GM23248 (cell line): ENCODE results near the gene TMEM44. TPM values are rescaled to one million over a fixed set of nuclear protein-coding genes. Genes with fewer than 3 reads are reported as not detected.

Experiments
- DNase-seq: peaks from one replicate; pipeline ENCODE4 v3.0.0-alpha.2; 2015
- H2AFZ ChIP-seq: fragments of 200-600 bp; sonication (generic); 2 replicates; pipeline ENCODE4 v1.6.1; 2016; ENCODE audit warnings: antibody characterized with exemption
- H3F3A ChIP-seq: fragments of 200-600 bp; sonication (generic); 2 replicates; pipeline ENCODE4 v1.6.1; 2016; ENCODE audit warnings: mild to moderate bottlenecking, antibody characterized with exemption, mixed run types; ENCODE audit not compliant: insufficient read depth
- H3K27ac ChIP-seq: fragments of 200-600 bp; sonication (generic); 2 replicates; pipeline ENCODE4 v1.5.1; 2016; ENCODE audit warnings: mild to moderate bottlenecking
- H3K27me3 ChIP-seq: fragments of 200-600 bp; sonication (generic); replicated peaks from 2 replicates; pipeline ENCODE4 v1.6.1; 2016; ENCODE audit warnings: mild to moderate bottlenecking; ENCODE audit not compliant: insufficient read depth
- H3K36me3 ChIP-seq: fragments of 200-600 bp; sonication (generic); 2 replicates; pipeline ENCODE4 v1.6.1; 2016; ENCODE audit warnings: low read depth, mild to moderate bottlenecking
- H3K4me1 ChIP-seq: fragments of 200-600 bp; sonication (generic); 2 replicates; pipeline ENCODE4 v1.6.1; 2016; ENCODE audit warnings: mild to moderate bottlenecking; ENCODE audit not compliant: insufficient read depth
- H3K4me2 ChIP-seq: fragments of 200-600 bp; sonication (generic); one replicate; pipeline ENCODE4 v1.6.1; 2016; ENCODE audit warnings: mild to moderate bottlenecking; ENCODE audit not compliant: unreplicated experiment
- H3K4me3 ChIP-seq: fragments of 200-600 bp; sonication (generic); 2 replicates; pipeline ENCODE4 v1.5.1; 2016; ENCODE audit warnings: mild to moderate bottlenecking
- H3K79me2 ChIP-seq: fragments of 200-600 bp; sonication (generic); 2 replicates; pipeline ENCODE4 v1.6.1; 2016; ENCODE audit warnings: mild to moderate bottlenecking; ENCODE audit not compliant: insufficient read depth
- H3K9ac ChIP-seq: fragments of 200-600 bp; sonication (generic); 2 replicates; pipeline ENCODE4 v1.6.1; 2016; ENCODE audit warnings: mild to moderate bottlenecking
- H3K9me2 ChIP-seq: fragments of 200-600 bp; sonication (generic); 2 replicates; pipeline ENCODE4 v1.6.1; 2016; ENCODE audit warnings: mixed run types, mild to moderate bottlenecking, moderate library complexity; ENCODE audit not compliant: insufficient read depth
- H3K9me3 ChIP-seq: fragments of 200-600 bp; sonication (generic); one replicate; pipeline ENCODE4 v1.6.1; 2017; ENCODE audit warnings: low read depth
- H4K20me1 ChIP-seq: fragments of 200-600 bp; sonication (generic); 2 replicates; pipeline ENCODE4 v1.6.0; 2016; ENCODE audit not compliant: insufficient read depth
- EZH2 ChIP-seq: fragments of 200-600 bp; sonication (generic); IDR thresholded peaks from 2 replicates; pipeline ENCODE4 v1.6.1; 2018; ENCODE audit warnings: antibody characterized with exemption, mild to moderate bottlenecking; ENCODE audit not compliant: insufficient read depth, poor library complexity, severe bottlenecking
- EZH2phosphoT487 ChIP-seq: fragments of 200-600 bp; sonication (generic); IDR thresholded peaks from 2 replicates; pipeline ENCODE4 v1.6.1; 2018; ENCODE audit warnings: antibody characterized with exemption, moderate library complexity, mild to moderate bottlenecking, low read depth; ENCODE audit not compliant: insufficient read depth
- WGBS, 2 experiments: methylation state at CpG; one replicate each; pipeline ENCODE4 v1.1.6; 2015 to 2017; ENCODE audit warnings: low lambda C conversion rate in 2 of 2, low coverage in 1 of 2; ENCODE audit errors: missing lambda C conversion rate in 2 of 2; 5-methylcytosine and 5-hydroxymethylcytosine counted together
- in situ Hi-C: fragments of 300-500 bp; cut with MboI; formaldehyde crosslinking; loops from 2 replicates; pipeline ENCODE4 v1.15.0; 2020
- polyA plus RNA-seq: library from polyadenylated mRNA; unstranded; fragments of >200 nt; fragmentation: Nextera tagmentation; extraction: Ambion mirVana; gene quantifications from 2 replicates; pipeline ENCODE4 v1.2.1, GENCODE V29; 2016
- total RNA-seq: library from RNA; depleted of rRNA; stranded (reverse); fragments of >200 nt; shearing (Covaris generic); gene quantifications from 2 replicates; pipeline ENCODE4 v1.2.3, GENCODE V29; 2014

Gene TMEM44
- total and polyA plus RNA-seq, 2 experiments from 2014 or later: 13.1 to 14.6 TPM

- Histone ChIP-seq H3K9me3 (no peaks in the 10 kb centered on the region), H2AFZ (no peak overlapping the region), H3F3A (peaks cover 55% of the 10 kb centered on the region), H4K20me1 (no peaks in the 10 kb centered on the region), H3K27me3 (no peaks in the 10 kb centered on the region), H3K4me3 (no peak overlapping the region), H3K9me2 (no peaks in the 10 kb centered on the region), H3K9ac (no peak overlapping the region), H3K36me3 (no peaks in the 10 kb centered on the region), H3K4me1 (peaks cover 41% of the 10 kb centered on the region), H3K79me2 (peaks cover 11% of the 10 kb centered on the region), H3K4me2 (no peak overlapping the region), H3K27ac (no peak overlapping the region)
- in situ Hi-C loops: no loop called here
- TF ChIP-seq EZH2phosphoT487: no peak
- no peak for TF ChIP-seq EZH2
- WGBS, 2 experiments: 96 to 97% methylated on average over 24 of the region's 24 CpGs
- DNase-seq: no peak
Measured at GRCh38 chr3:194582196-194582905, 50.9 kb downstream of the TMEM44 start.

GRCh38 chr3:194579091-194579606 lies 54.1 kb downstream of the TMEM44 start:
- TF ChIP-seq EZH2: no peak
- TF ChIP-seq EZH2phosphoT487: no peak
- no peak overlapping the region for H2AFZ ChIP-seq
- peak overlapping the region; percentile 87 for H3K27ac ChIP-seq
- peaks cover 3% of the 10 kb centered on the region for H3K79me2 ChIP-seq
- H4K20me1 ChIP-seq: no peaks in the 10 kb centered on the region
- H3K36me3 ChIP-seq: no peaks in the 10 kb centered on the region
- H3F3A ChIP-seq: peaks cover 54% of the 10 kb centered on the region
- no peaks in the 10 kb centered on the region for H3K27me3 ChIP-seq
- no peak overlapping the region for H3K4me3 ChIP-seq
- H3K4me1 ChIP-seq: peaks cover 45% of the 10 kb centered on the region
- DNase-seq: no peak
- H3K9me2 ChIP-seq: no peaks in the 10 kb centered on the region
- no peak overlapping the region for H3K4me2 ChIP-seq
- no peaks in the 10 kb centered on the region for H3K9me3 ChIP-seq
- in situ Hi-C loops: no loop called here
- WGBS, 2 experiments: 92% methylated on average over 8 of the region's 8 CpGs
- H3K9ac ChIP-seq: 0 out of 2 replicates have a peak overlapping the region, but pooled peaks have one; percentile 70

DNA sequence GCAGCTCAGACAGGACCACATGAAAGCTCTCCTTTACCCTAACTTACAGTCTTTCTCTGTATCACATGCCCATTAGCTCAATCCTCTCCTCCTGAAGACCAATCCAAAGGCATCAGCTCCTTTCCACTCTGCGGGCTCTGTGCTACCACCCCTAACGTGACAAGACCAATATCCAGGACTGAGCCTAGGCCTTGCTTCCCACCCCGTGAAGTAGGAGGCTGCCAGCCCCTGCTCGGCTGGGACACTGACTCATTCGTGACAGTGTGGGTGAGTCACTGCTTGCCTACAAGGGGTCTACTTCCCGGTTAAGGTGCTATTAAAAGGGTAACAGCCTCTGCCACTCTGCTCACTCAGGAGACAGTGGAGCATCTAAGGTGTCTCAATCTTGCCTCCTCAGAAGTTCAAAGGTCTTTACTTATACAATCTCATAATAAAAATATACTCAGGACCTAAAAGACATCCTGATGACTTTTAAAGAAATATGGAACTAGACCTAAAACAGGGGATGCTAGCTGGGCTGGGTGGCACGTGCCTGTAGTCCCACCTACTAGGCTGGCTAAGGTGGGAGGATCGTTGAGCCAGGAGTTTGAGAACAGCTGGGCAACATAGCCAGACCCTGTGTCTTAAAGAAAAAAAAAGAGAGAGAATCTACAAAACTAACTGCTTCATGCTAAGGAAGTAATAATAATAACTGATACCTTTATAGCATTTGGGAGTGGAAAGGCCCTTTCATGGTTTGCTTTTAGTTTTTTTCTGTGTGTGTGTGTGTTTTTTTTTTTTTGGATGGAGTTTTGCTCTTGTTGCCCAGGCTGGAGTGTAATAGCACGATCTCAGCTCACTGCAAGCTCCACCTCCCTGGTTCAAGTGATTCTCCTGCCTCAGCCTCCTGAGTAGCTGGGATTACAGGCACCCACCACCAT lies 55.0 kb downstream of the TMEM44 start:
- 0 out of 2 replicates have a peak overlapping the region, but pooled peaks have one; percentile 35 for H2AFZ ChIP-seq
- WGBS, 2 experiments: 7 to 8% methylated on average over 9 of the region's 9 CpGs
- peak overlapping the region; percentile 13 for H3K4me2 ChIP-seq

DNA sequence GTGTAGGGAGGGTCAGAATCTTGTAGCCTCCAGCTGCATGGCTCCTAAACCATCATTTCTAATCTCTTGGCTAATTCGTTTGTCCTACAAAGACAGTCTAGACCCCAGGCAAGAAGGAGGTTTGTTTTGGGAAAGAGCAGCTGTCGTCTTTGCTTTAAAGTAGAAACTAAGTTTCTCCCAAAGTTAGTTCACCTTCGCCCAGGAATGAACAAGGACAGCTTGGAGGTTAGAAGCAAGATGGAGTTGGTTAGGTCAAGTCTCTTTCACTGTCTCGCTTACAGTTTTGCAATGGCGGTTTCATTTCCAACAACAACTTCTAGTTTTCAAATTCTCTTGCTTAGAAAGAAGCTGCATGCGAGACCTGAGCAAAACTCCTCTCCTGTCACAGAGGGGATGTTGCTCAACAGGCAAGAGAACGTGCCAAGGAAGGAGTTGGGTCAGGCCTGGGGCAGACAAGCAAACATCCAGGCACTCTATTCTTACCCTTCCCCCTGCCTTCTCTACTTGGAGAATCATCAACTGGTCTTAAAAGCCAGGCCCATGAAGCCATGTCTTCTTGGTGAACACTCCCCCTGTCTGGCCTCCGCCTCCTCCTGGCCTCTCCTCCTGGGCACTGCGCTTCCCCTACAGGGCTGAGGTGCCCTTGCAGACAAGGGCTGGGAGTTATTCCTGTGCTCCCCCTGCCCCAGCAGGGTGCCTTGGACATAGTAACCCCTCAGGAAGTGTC lies 57.6 kb downstream of the TMEM44 start:
- in situ Hi-C loops: no loop called here
- TF ChIP-seq EZH2phosphoT487: no peak
- TF ChIP-seq EZH2: no peak
- peak overlapping the region; percentile 76 for H3K4me2 ChIP-seq
- H3K36me3 ChIP-seq: no peaks in the 10 kb centered on the region
- H3K4me1 ChIP-seq: peaks cover 63% of the 10 kb centered on the region
- H3K79me2 ChIP-seq: no peaks in the 10 kb centered on the region
- H3K27ac ChIP-seq: peak overlapping the region; percentile 98
- H3K27me3 ChIP-seq: no peaks in the 10 kb centered on the region
- H4K20me1 ChIP-seq: no peaks in the 10 kb centered on the region
- H3K4me3 ChIP-seq: peak overlapping the region; percentile 47
- no peaks in the 10 kb centered on the region for H3K9me2 ChIP-seq
- no peaks in the 10 kb centered on the region for H3K9me3 ChIP-seq
- peak; percentile 87 for DNase-seq
- peak overlapping the region; percentile 79 for H3K9ac ChIP-seq
- peaks cover 68% of the 10 kb centered on the region for H3F3A ChIP-seq
- 0 out of 2 replicates have a peak overlapping the region, but pooled peaks have one; percentile 38 for H2AFZ ChIP-seq
- WGBS, 2 experiments: 26 to 31% methylated on average over 9 of the region's 9 CpGs

More for the DNA sequence above, 55.0 kb downstream of the TMEM44 start:
- peaks cover 61% of the 10 kb centered on the region for H3F3A ChIP-seq
- H3K36me3 ChIP-seq: no peaks in the 10 kb centered on the region
- no peaks in the 10 kb centered on the region for H3K79me2 ChIP-seq
- peak; percentile 96 for DNase-seq
- H4K20me1 ChIP-seq: no peaks in the 10 kb centered on the region
- peak overlapping the region; percentile 70 for H3K9ac ChIP-seq
- H3K4me3 ChIP-seq: no peak overlapping the region
- TF ChIP-seq EZH2: no peak
- no peak for TF ChIP-seq EZH2phosphoT487
- no peaks in the 10 kb centered on the region for H3K9me3 ChIP-seq
- in situ Hi-C loops: no loop called here
- H3K4me1 ChIP-seq: peaks cover 51% of the 10 kb centered on the region
- peak overlapping the region; percentile 87 for H3K27ac ChIP-seq
- no peaks in the 10 kb centered on the region for H3K9me2 ChIP-seq
- no peaks in the 10 kb centered on the region for H3K27me3 ChIP-seq
